AG04449 (cell line): ENCODE measurements around the gene SDK1.

Experiments
- CTCF ChIA-PET: fragments of 350-600 bp; formaldehyde crosslinking; extraction: SDS; loops from one replicate; lab custom pipeline; 2021; ENCODE audit warnings: antibody characterized with exemption; lab: Yijun Ruan, JAX
- POLR2A ChIA-PET: fragments of 400-600, 350-600 bp; formaldehyde crosslinking; extraction: SDS; loops from one replicate; lab custom pipeline; 2020; ENCODE audit warnings: antibody characterized with exemption, inconsistent platforms; lab: Yijun Ruan, JAX
- DNase-seq: peaks from one replicate; pipeline ENCODE4 v3.0.0-alpha.2; 2010; ENCODE audit warnings: low read depth, low spot score
- H3K4me3 ChIP-seq: 2 replicates; pipeline ENCODE4 v1.5.1; 2011; ENCODE audit warnings: low read depth, mild to moderate bottlenecking, control low read depth, low read length
- TF ChIP-seq, protein P1 (sequence below): IDR thresholded peaks from one replicate; pipeline ENCODE4 v1.5.1; 2011; ENCODE audit warnings: mild to moderate bottlenecking, moderate library complexity, low read length, control low read depth, inconsistent platforms; ENCODE audit not compliant: insufficient read depth; ENCODE audit errors: missing control alignments

The SDK1 gene

DNA sequence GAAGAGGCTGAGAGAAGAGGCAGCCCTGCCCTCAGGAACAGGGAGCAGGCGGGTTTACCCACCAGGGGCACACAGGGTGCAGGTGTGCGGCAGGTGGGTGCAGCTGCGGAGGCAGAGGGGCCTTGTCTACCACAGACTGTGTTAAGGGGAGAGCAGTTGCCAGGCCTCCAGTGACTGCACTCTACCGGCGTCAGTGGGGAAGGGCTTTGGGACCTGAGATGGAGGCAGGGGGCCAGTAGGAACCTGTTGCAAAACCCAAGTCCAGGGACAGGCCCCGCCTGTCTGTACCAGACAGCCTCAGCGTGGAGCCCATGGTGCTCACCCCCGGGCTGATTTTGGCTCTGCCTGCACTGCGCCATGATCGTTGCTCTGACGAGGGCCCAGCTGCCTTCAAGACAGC lies 873.4 kb downstream of the SDK1 start:
- TF ChIP-seq, protein P1, sequence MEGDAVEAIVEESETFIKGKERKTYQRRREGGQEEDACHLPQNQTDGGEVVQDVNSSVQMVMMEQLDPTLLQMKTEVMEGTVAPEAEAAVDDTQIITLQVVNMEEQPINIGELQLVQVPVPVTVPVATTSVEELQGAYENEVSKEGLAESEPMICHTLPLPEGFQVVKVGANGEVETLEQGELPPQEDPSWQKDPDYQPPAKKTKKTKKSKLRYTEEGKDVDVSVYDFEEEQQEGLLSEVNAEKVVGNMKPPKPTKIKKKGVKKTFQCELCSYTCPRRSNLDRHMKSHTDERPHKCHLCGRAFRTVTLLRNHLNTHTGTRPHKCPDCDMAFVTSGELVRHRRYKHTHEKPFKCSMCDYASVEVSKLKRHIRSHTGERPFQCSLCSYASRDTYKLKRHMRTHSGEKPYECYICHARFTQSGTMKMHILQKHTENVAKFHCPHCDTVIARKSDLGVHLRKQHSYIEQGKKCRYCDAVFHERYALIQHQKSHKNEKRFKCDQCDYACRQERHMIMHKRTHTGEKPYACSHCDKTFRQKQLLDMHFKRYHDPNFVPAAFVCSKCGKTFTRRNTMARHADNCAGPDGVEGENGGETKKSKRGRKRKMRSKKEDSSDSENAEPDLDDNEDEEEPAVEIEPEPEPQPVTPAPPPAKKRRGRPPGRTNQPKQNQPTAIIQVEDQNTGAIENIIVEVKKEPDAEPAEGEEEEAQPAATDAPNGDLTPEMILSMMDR, result no peak
- no peak overlapping the region for H3K4me3 ChIP-seq
- POLR2A ChIA-PET, result no interaction called here
- no peak for DNase-seq
- CTCF ChIA-PET, result no interaction called here

GRCh38 chr7:4174884-4175283 lies 873.8 kb downstream of the SDK1 start:
- CTCF ChIA-PET, result no interaction called here
- TF ChIP-seq, protein P1, result no peak
- POLR2A ChIA-PET, result no interaction called here
- no peak overlapping the region for H3K4me3 ChIP-seq
- no peak for DNase-seq

- ChIA-PET CTCF (no interaction called here), POLR2A (no interaction called here)
Observed at GRCh38 chr7:4175346-4175973, 874.4 kb downstream of the SDK1 start.

GRCh38 chr7:4177001-4177400 lies 875.9 kb downstream of the SDK1 start:
- CTCF ChIA-PET, result no interaction called here
- TF ChIP-seq, protein P1, result no peak
- no peak for DNase-seq
- H3K4me3 ChIP-seq, result no peak overlapping the region
- POLR2A ChIA-PET, result no interaction called here

More at GRCh38 chr7:4175346-4175973, 874.4 kb downstream of the SDK1 start:
- TF ChIP-seq, protein P1, result no peak
- no peak overlapping the region for H3K4me3 ChIP-seq
- DNase-seq, result no peak

DNA sequence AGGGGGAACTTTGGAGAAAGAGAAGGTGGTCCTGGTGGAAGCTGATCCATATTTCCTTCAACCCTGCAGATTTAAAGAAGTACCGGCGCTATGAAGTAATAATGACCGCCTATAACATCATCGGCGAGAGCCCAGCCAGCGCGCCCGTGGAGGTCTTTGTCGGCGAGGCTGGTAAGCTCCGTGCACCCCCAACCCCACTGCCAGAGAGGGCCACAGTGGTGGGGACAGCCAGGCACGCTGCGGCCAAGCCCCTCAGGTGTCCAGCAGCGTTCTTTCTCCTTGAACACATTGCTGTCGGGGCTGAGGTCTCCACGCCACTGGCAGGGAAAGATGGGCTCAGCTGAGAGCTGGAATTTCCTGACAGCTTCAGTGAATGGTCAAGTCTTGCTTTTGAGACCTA lies 877.4 kb downstream of the SDK1 start:
- CTCF ChIA-PET, result no interaction called here
- TF ChIP-seq, protein P1, result no peak
- no peak for DNase-seq
- H3K4me3 ChIP-seq, result no peak overlapping the region
- POLR2A ChIA-PET, result no interaction called here

GRCh38 chr7:4178916-4179687 lies 878.0 kb downstream of the SDK1 start:
- no peak for DNase-seq

More at GRCh38 chr7:4178916-4179687, 878.0 kb downstream of the SDK1 start:
- CTCF ChIA-PET, result no interaction called here
- H3K4me3 ChIP-seq, result no peak overlapping the region
- TF ChIP-seq, protein P1, result no peak
- POLR2A ChIA-PET, result no interaction called here
